A673 (cell line): Measurements from ENCODE around the gene METTL24.

Experiments used
- CTCF ChIP-seq: fragments of 300-800, 200-600 bp; sonication (generic); conservative IDR thresholded peaks from 2 replicates; pipeline ENCODE4 v1.5.1; 2017; ENCODE audit warnings: low read depth, mild to moderate bottlenecking, antibody characterized with exemption, low read length, moderate library complexity, mixed read lengths
- EZH2 ChIP-seq: fragments of 200-600 bp; sonication (generic); IDR thresholded peaks from 2 replicates; pipeline ENCODE4 v1.6.1; 2017; ENCODE audit warnings: borderline replicate concordance, low read depth, mild to moderate bottlenecking, mixed read lengths, antibody characterized with exemption, low read length; ENCODE audit not compliant: poor library complexity, severe bottlenecking

- TF ChIP-seq EZH2, result no peak
- peak; percentile 50 for TF ChIP-seq CTCF
These were observed 16.2 kb downstream of the METTL24 start for GRCh38 chr6:110341663-110342596.
